GM12878 (cell line): Measurements from ENCODE around the gene NRN1L. TPM values are rescaled to one million over a fixed set of nuclear protein-coding genes. Genes with fewer than 3 reads are reported as not detected.

Experiments
- BHLHE40 ChIP-seq, 2 experiments: fragments of 450-650 bp in 1 of 2; IDR thresholded peaks; 2 replicates each; pipeline ENCODE4 v1.6.1; 2011 to 2017; ENCODE audit warnings: low read depth in 2 of 2, borderline replicate concordance in 1 of 2, improper control_type of control experiment in 1 of 2, low read length in 1 of 2, mild to moderate bottlenecking in 1 of 2
- BMI1 ChIP-seq: fragments of 450-650 bp; IDR thresholded peaks from 2 replicates; pipeline ENCODE4 v1.6.1; 2016; ENCODE audit warnings: mild to moderate bottlenecking, moderate library complexity, borderline replicate concordance
- CHD2 ChIP-seq: IDR thresholded peaks from 2 replicates; pipeline ENCODE4 v1.6.1; 2011; ENCODE audit warnings: low read depth, low read length, improper control_type of control experiment, borderline replicate concordance
- EED ChIP-seq: sonication (generic); IDR thresholded peaks from 2 replicates; pipeline ENCODE4 v1.6.1; 2016; ENCODE audit warnings: antibody characterized with exemption, low read depth
- EGR1 ChIP-seq, 2 experiments: IDR thresholded peaks; 1 replicate in 1 of 2; 2 replicates in 1 of 2; pipeline ENCODE4 v1.6.1; 2011 to 2012; ENCODE audit warnings: low read depth in 2 of 2, low read length in 2 of 2, borderline replicate concordance in 1 of 2, mild to moderate bottlenecking in 1 of 2, moderate library complexity in 1 of 2
- PBX3 ChIP-seq: IDR thresholded peaks from 2 replicates; pipeline ENCODE4 v1.6.1; 2011; ENCODE audit warnings: mild to moderate bottlenecking, low read depth, low read length, moderate library complexity; ENCODE audit not compliant: insufficient replicate concordance
- PML ChIP-seq: IDR thresholded peaks from 2 replicates; pipeline ENCODE4 v1.6.1; 2012; ENCODE audit warnings: low read length, inconsistent platforms
- RELA ChIP-seq: fragments of 450-650 bp; IDR thresholded peaks from 2 replicates; pipeline ENCODE4 v1.8.0; 2014; ENCODE audit warnings: borderline replicate concordance; ENCODE audit not compliant: partially characterized antibody
- RELB ChIP-seq: fragments of 450-650 bp; IDR thresholded peaks from 2 replicates; pipeline ENCODE4 v1.6.1; 2017; ENCODE audit warnings: low read depth, mild to moderate bottlenecking, moderate library complexity
- SP1 ChIP-seq: IDR thresholded peaks from one replicate; pipeline ENCODE4 v1.6.1; 2011; ENCODE audit warnings: low read depth, low read length
- YBX1 ChIP-seq: fragments of 450-650 bp; IDR thresholded peaks from 2 replicates; pipeline ENCODE4 v1.6.1; 2016; ENCODE audit warnings: antibody characterized with exemption
- YY1 ChIP-seq: IDR thresholded peaks from 2 replicates; pipeline ENCODE4 v1.6.1; 2011; ENCODE audit warnings: low read depth, mild to moderate bottlenecking, low read length
- ZNF207 ChIP-seq: fragments of 450-650 bp; IDR thresholded peaks from 2 replicates; pipeline ENCODE4 v1.6.1; 2014; ENCODE audit warnings: antibody characterized with exemption, mild to moderate bottlenecking, borderline replicate concordance
- ZNF592 ChIP-seq: fragments of 450-650 bp; IDR thresholded peaks from 2 replicates; pipeline ENCODE4 v1.6.1; 2017; ENCODE audit warnings: mild to moderate bottlenecking, moderate library complexity
- polyA plus RNA-seq, 11 experiments: library from polyadenylated mRNA; depleted of rRNA in 4 of 11; unstranded in 6 of 11; stranded (reverse) in 5 of 11; fragments of >200 nt; fragmentation: Nextera tagmentation in 4 of 11; fragmentation: Illumina TruSeq in 1 of 11; extraction: Ambion mirVana in 4 of 11; extraction: Trizol in 1 of 11; gene quantifications; 1 replicate in 1 of 11; 2 replicates in 10 of 11; pipeline versions ENCODE4 v1.2.1 to v1.2.3, GENCODE V29; 2011 to 2016; ENCODE audit warnings: inconsistent platforms in 2 of 11, missing spikeins in 2 of 11, low read depth in 1 of 11
- total RNA-seq, 4 experiments: library from RNA; depleted of rRNA in 3 of 4; stranded (reverse); fragments of >200 nt in 3 of 4; fragmentation: Illumina TruSeq in 1 of 4; extraction: Trizol in 1 of 4; gene quantifications; 2 replicates each; pipeline versions ENCODE4 v1.2.1 to v1.2.3, GENCODE V29; 2013 to 2021
- TF ChIP-seq, protein P1 (sequence below): fragments of 450-650 bp; IDR thresholded peaks from 2 replicates; pipeline ENCODE4 v1.6.1; 2014; ENCODE audit warnings: mild to moderate bottlenecking
- TF ChIP-seq, protein P2 (sequence below): fragments of 450-650 bp; conservative IDR thresholded peaks from 2 replicates; pipeline ENCODE4 v1.6.1; 2017; ENCODE audit warnings: mild to moderate bottlenecking, moderate library complexity

NRN1L gene
- total and polyA plus RNA-seq, 10 of the 15 experiments (the other 5 are each of a cell fraction or from before 2014, with no cell fraction given): 0.11 to 0.99 (median 0.28) TPM; not detected in 3

DNA sequence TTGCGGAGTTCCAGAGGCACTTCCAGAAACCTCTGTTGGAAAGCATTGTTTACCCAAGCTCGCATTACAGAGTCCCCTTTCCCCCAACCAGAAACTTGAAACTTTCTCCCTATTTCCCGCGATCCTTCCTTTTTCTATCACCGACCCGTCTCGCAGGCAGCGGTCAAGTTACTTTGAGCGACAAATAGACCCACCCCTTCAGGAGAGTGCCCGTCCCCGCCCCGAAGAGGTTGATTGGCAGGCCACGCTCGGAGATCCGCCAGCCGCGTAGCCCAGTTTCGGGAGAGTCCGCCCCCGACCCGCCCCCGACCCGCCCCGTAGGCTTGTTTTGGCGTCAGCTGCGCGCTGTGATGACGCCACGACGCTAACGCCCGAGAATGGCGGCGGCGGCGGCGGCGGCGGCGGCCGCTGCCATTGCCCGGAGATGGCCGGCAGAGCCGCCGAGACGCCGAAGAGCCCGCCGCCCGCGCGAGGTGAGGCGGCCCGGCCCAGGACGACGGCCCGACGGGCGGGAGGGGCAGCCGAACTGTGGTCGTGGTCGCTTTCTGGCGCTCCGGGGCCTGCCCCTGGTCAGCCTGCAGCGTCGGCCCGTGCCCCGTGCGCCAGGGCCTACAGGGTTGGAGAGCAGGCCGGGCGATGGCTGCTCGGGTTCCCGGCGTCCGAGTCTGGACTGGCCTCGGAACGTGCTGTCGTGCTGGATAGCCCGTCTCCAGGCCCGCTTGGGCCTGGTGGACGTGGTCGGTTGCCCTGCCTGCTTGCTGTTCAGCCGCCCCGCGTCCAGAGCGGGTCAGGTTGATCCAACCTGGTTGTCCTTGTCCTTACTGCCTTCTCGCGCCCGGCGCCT, 8.4 kb downstream of the NRN1L start, which contains the start of gene PSKH1 (continued):
- TF ChIP-seq, protein P1, sequence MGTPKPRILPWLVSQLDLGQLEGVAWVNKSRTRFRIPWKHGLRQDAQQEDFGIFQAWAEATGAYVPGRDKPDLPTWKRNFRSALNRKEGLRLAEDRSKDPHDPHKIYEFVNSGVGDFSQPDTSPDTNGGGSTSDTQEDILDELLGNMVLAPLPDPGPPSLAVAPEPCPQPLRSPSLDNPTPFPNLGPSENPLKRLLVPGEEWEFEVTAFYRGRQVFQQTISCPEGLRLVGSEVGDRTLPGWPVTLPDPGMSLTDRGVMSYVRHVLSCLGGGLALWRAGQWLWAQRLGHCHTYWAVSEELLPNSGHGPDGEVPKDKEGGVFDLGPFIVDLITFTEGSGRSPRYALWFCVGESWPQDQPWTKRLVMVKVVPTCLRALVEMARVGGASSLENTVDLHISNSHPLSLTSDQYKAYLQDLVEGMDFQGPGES: no peak
- TF ChIP-seq ZNF207 (no peak; the same call in none of the 2 replicates), EGR1 (IDR thresholded peaks at IDR 0.05; ENCODE audit: borderline replicate concordance in 1 of 2, low read depth in 2 of 2, low read length in 2 of 2) (peak in 1 of 2 experiments; percentile 72; a peak in 2 of 3 replicates), BHLHE40 (IDR thresholded peaks at IDR 0.05; ENCODE audit: borderline replicate concordance in 1 of 2, low read depth in 2 of 2, low read length in 1 of 2) (peak in 1 of 2 experiments; percentile 82; a peak in 2 of 4 replicates), EED (no peak), PBX3 (peak; percentile 94), BMI1 (no peak), SP1 (peak; percentile 66), CHD2 (0 out of 2 replicates have a peak, but pooled peaks have one; percentile 61), RELB (0 out of 2 replicates have a peak, but pooled peaks have one; percentile 38), YY1 (peak; percentile 95), ZNF592 (peak; percentile 15; the same call in 1 of the 2 replicates), YBX1 (no peak), RELA (no peak), PML (no peak)
- TF ChIP-seq, protein P2, sequence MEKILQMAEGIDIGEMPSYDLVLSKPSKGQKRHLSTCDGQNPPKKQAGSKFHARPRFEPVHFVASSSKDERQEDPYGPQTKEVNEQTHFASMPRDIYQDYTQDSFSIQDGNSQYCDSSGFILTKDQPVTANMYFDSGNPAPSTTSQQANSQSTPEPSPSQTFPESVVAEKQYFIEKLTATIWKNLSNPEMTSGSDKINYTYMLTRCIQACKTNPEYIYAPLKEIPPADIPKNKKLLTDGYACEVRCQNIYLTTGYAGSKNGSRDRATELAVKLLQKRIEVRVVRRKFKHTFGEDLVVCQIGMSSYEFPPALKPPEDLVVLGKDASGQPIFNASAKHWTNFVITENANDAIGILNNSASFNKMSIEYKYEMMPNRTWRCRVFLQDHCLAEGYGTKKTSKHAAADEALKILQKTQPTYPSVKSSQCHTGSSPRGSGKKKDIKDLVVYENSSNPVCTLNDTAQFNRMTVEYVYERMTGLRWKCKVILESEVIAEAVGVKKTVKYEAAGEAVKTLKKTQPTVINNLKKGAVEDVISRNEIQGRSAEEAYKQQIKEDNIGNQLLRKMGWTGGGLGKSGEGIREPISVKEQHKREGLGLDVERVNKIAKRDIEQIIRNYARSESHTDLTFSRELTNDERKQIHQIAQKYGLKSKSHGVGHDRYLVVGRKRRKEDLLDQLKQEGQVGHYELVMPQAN: peak; percentile 90
